DMS79 treated with DMSO at 0.1 percent for 48 hours (cell line): ENCODE measurements around the gene SVOPL.
A peak's percentile ranks its signal among the peaks of the same experiment; 100 is the strongest.
"Not testable (repeated sequence)": the region's sequence is repeated elsewhere in the genome, so short reads cannot be mapped to it uniquely, and the experiment has no call there.

Experiments used
- DNase-seq: peaks from one replicate; lab custom pipeline; 2025; lab: John Stamatoyannopoulos, UW

The SVOPL gene

GRCh38 chr7:138700857-138701536, at the start of gene SVOPL:
TSS of gene SVOPL (minus strand) at chr7:138701362. CDS start at chr7:138679045, 22,317 bp downstream.
- no peak for DNase-seq

GRCh38 chr7:138750473-138750872, 49.3 kb upstream of the SVOPL start:
- no peak for DNase-seq

GRCh38 chr7:138749960-138750359, 48.8 kb upstream of the SVOPL start:
- no peak for DNase-seq

- DNase-seq: no peak
These were observed 47.5 kb upstream of the SVOPL start for GRCh38 chr7:138748666-138749065.

GRCh38 chr7:138746073-138746472, 44.9 kb upstream of the SVOPL start:
- DNase-seq: no peak

GRCh38 chr7:138745189-138745588, 44.0 kb upstream of the SVOPL start:
- DNase-seq: no peak

- DNase-seq: no peak
These were observed 40.2 kb upstream of the SVOPL start for GRCh38 chr7:138741453-138741735.

- DNase-seq: no peak
These were observed 38.7 kb upstream of the SVOPL start for GRCh38 chr7:138739859-138740258.

- DNase-seq: peak; percentile 71
These were observed 37.6 kb upstream of the SVOPL start for GRCh38 chr7:138738551-138739335.

GRCh38 chr7:138738114-138738513, 37.0 kb upstream of the SVOPL start:
- DNase-seq: no peak

- DNase-seq: no peak
These were observed 34.2 kb upstream of the SVOPL start for GRCh38 chr7:138735399-138735798.

GRCh38 chr7:138731733-138732132, 30.6 kb upstream of the SVOPL start:
- not testable (repeated sequence) for DNase-seq

GRCh38 chr7:138729444-138729843, 28.3 kb upstream of the SVOPL start:
- no peak for DNase-seq

- no peak for DNase-seq
These were observed 26.4 kb upstream of the SVOPL start for GRCh38 chr7:138727336-138728099.

- DNase-seq: no peak
These were observed 25.1 kb upstream of the SVOPL start for GRCh38 chr7:138726288-138726687.

- DNase-seq: no peak
These were observed 19.1 kb upstream of the SVOPL start for GRCh38 chr7:138720286-138720685.

GRCh38 chr7:138716889-138717288, 15.7 kb upstream of the SVOPL start:
- no peak for DNase-seq

GRCh38 chr7:138713191-138713590, 12.0 kb upstream of the SVOPL start:
- DNase-seq: no peak

- no peak for DNase-seq
These were observed 11.5 kb upstream of the SVOPL start for GRCh38 chr7:138712652-138713051.

- DNase-seq: no peak
These were observed 9.6 kb upstream of the SVOPL start for GRCh38 chr7:138710536-138711385.

GRCh38 chr7:138705167-138705566, 4.0 kb upstream of the SVOPL start:
- no peak for DNase-seq

GRCh38 chr7:138701537-138701923, 368 bp upstream of the SVOPL start:
- DNase-seq: no peak
